Amniotic stem cell (primary cell): ENCODE results near the gene IL20RB.

Experiments used
- DNase-seq: peaks from one replicate; lab custom pipeline; 2025; lab: John Stamatoyannopoulos, UW

IL20RB gene

GRCh38 chr3:137039570-137039969 lies 81.8 kb downstream of the IL20RB start:
- DNase-seq, result no peak

DNA sequence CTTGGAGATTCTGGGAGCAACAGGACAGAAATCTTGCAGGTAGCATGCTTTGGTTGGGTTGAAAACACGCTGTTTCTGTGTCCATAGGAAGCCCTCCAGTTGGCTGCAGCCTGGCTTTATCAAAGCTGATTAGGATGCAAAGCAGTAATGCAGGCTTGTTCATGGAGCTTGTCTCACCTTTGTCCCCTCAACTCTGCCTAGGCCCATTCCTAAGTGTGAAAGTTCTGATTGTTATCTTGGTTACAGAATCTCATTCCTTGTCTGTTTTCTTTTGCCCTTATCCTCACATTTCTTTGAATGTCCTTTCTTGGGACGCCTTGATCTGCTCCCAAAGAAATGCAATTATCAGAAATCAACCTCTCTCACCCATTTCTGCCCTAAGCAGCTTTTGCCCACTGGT lies 83.5 kb downstream of the IL20RB start:
- no peak for DNase-seq

DNA sequence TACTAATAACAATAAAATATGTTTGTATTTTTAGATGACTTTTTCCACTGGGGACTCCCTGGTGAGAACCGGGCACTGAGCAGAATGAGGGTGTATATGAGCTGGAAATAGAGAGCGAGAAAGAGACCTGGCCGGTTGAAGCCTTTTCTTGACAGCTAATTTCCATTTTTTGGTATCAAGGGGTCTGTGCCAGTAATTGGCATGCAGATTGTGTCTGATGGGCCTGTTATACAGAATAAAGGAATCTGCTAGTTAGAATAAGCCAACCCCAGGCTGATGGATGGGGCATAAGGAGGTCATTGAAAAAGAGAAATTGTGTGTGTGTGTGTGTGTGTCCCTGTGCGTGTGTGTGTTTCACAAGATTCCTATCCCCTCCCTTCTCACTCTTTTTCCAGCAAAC lies 83.9 kb downstream of the IL20RB start:
- no peak for DNase-seq

GRCh38 chr3:137046747-137047146 lies 89.0 kb downstream of the IL20RB start:
- DNase-seq, result no peak

DNA sequence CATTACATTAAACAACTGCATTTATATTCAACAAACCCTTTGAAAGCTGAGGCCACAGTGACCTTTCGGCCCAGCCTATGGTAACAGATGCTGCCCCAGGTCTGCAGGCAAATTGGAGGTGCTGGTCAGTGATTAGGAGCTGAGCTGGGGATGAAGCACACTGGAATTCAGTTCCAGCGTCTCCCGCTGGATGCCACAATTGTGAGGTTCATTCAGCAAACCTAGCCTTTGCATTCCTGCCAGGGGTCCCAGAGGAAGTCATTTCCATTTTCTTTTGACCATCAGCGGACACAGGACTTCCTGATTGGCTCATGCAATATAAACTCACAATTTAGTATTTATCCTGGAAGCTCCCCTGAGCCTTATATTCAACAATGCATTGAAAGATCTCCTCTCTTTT lies 89.5 kb downstream of the IL20RB start:
- no peak for DNase-seq

DNA sequence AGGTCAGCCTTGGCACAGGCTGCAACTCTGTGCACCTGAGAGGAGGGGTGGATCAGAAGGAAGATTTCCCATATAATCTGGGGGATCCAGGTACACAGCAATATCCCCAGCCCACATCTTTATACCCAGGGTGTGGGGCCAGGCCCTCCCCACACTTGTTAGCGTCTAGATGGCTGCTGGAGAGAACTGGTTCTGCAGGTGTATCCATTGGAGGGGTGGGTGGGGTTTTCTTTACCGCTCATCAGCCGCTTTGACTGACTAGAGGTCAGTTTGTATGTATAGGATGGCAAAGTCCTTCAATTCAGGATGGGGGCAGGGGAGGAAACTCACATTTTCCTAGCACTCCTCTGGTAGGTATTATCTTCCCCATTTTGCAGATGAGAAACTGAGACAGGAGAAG lies 92.5 kb downstream of the IL20RB start:
- no peak for DNase-seq

GRCh38 chr3:137052298-137052697 lies 94.5 kb downstream of the IL20RB start:
- no peak for DNase-seq
